IMR-90 (cell line): ENCODE data around the gene PPM1A. TPM values are rescaled to one million over a fixed set of nuclear protein-coding genes. Genes with fewer than 3 reads are reported as not detected.

Experiments
- ATAC-seq: fragments of 200-7000 bp; cut with Tn5 transposase; 2 replicates; pipeline ENCODE4 v1.9.1; 2020; ENCODE audit warnings: low read depth, mild to moderate bottlenecking, moderate library complexity
- BruUV-seq: library from RNA; stranded (reverse); fragments of 400-500 nt; replicated peaks from 2 replicates; lab custom pipeline; 2021; lab: Mats Ljungman, UMichigan
- CTCF ChIA-PET: fragments of 300-600 bp; formaldehyde crosslinking; extraction: SDS; loops from one replicate; lab custom pipeline; 2021; ENCODE audit warnings: antibody characterized with exemption; lab: Yijun Ruan, JAX
- POLR2A ChIA-PET: fragments of 300-600 bp; sonication (Branson Sonifier 250); formaldehyde crosslinking; loops from one replicate; lab custom pipeline; 2022; ENCODE audit warnings: antibody characterized with exemption; ENCODE audit not compliant: unreplicated experiment; lab: Charles Lee
- DNase-seq: peaks from one replicate; pipeline ENCODE4 v3.0.0; 2013
- H2AFZ ChIP-seq: replicated peaks from 2 replicates; pipeline ENCODE3; 2013; ENCODE audit warnings: low read length, mild to moderate bottlenecking; ENCODE audit not compliant: poor library complexity
- H2AK5ac ChIP-seq: 2 replicates; pipeline ENCODE4 v1.6.1; 2013; ENCODE audit warnings: low read depth, low read length, inconsistent platforms
- H2AK9ac ChIP-seq: replicated peaks from 2 replicates; pipeline ENCODE3; 2013; ENCODE audit warnings: mild to moderate bottlenecking, low read depth, low read length, moderate library complexity; ENCODE audit not compliant: poor library complexity
- H2BK120ac ChIP-seq: 2 replicates; pipeline ENCODE4 v1.6.1; 2013; ENCODE audit warnings: low read depth, low read length, inconsistent platforms
- H2BK15ac ChIP-seq: 3 replicates; pipeline ENCODE4 v1.6.1; 2013; ENCODE audit warnings: low read depth, low read length, inconsistent platforms
- H2BK20ac ChIP-seq: 2 replicates; pipeline ENCODE4 v1.6.1; 2013; ENCODE audit warnings: low read depth, mild to moderate bottlenecking, inconsistent platforms, low read length, moderate library complexity
- H2BK5ac ChIP-seq: 2 replicates; pipeline ENCODE4 v1.6.1; 2013; ENCODE audit warnings: mild to moderate bottlenecking, low read depth, low read length, inconsistent platforms; ENCODE audit not compliant: poor library complexity, severe bottlenecking
- H3K14ac ChIP-seq: replicated peaks from 2 replicates; pipeline ENCODE4 v1.6.1; 2013; ENCODE audit warnings: low read depth, low read length, inconsistent platforms
- H3K18ac ChIP-seq: 2 replicates; pipeline ENCODE4 v1.6.1; 2013; ENCODE audit warnings: low read depth, low read length, control low read depth
- H3K23ac ChIP-seq: 2 replicates; pipeline ENCODE4 v1.6.1; 2013; ENCODE audit warnings: low read depth, low read length, inconsistent platforms
- H3K27ac ChIP-seq: 2 replicates; pipeline ENCODE4 v1.5.1; 2013; ENCODE audit warnings: mild to moderate bottlenecking, control low read depth, low read length; ENCODE audit not compliant: insufficient read depth
- H3K27me3 ChIP-seq: 2 replicates; pipeline ENCODE4 v1.6.1; 2013; ENCODE audit warnings: low read length; ENCODE audit not compliant: control insufficient read depth, insufficient read depth
- H3K36me3 ChIP-seq: 2 replicates; pipeline ENCODE4 v1.6.1; 2013; ENCODE audit warnings: low read length, mixed read lengths; ENCODE audit not compliant: control insufficient read depth, insufficient read depth
- H3K4ac ChIP-seq: 2 replicates; pipeline ENCODE4 v1.6.1; 2013; ENCODE audit warnings: low read depth, low read length, inconsistent platforms
- H3K4me1 ChIP-seq: 2 replicates; pipeline ENCODE4 v1.6.1; 2013; ENCODE audit warnings: low read length, mixed read lengths; ENCODE audit not compliant: control insufficient read depth, insufficient read depth
- H3K4me2 ChIP-seq: 2 replicates; pipeline ENCODE4 v1.6.1; 2013; ENCODE audit warnings: low read depth, mild to moderate bottlenecking, control low read depth, low read length, moderate library complexity
- H3K4me3 ChIP-seq: 2 replicates; pipeline ENCODE4 v1.5.1; 2013; ENCODE audit warnings: low read depth, mild to moderate bottlenecking, control low read depth, low read length, moderate library complexity; ENCODE audit not compliant: insufficient read depth
- H3K56ac ChIP-seq: 2 replicates; pipeline ENCODE4 v1.6.1; 2013; ENCODE audit warnings: low read length, inconsistent platforms; ENCODE audit not compliant: insufficient read depth; ENCODE audit errors: extremely low read depth
- H3K79me1 ChIP-seq, 2 experiments: 2 replicates each; pipeline ENCODE4 v1.6.1; 2013; ENCODE audit warnings: low read length in 2 of 2, inconsistent platforms in 1 of 2, low read depth in 1 of 2
- H3K9ac ChIP-seq: 2 replicates; pipeline ENCODE4 v1.6.1; 2013; ENCODE audit warnings: low read depth, low read length, control low read depth
- H3K9me1 ChIP-seq: 2 replicates; pipeline ENCODE4 v1.6.1; 2013; ENCODE audit warnings: low read length, inconsistent platforms; ENCODE audit not compliant: insufficient read depth
- H3K9me3 ChIP-seq: 2 replicates; pipeline ENCODE4 v1.6.1; 2013; ENCODE audit warnings: low read length; ENCODE audit not compliant: control insufficient read depth, insufficient read depth
- H4K20me1 ChIP-seq: 2 replicates; pipeline ENCODE4 v1.6.1; 2013; ENCODE audit warnings: low read length, inconsistent platforms; ENCODE audit not compliant: insufficient read depth
- H4K5ac ChIP-seq: 2 replicates; pipeline ENCODE4 v1.6.1; 2013; ENCODE audit warnings: mild to moderate bottlenecking, low read depth, low read length, control low read depth
- H4K8ac ChIP-seq, 2 experiments: 2 replicates each; pipeline ENCODE4 v1.6.1; 2013; ENCODE audit warnings: low read depth in 2 of 2, low read length in 2 of 2, control low read depth in 1 of 2, inconsistent platforms in 1 of 2
- H4K91ac ChIP-seq: 2 replicates; pipeline ENCODE4 v1.6.1; 2013; ENCODE audit warnings: low read depth, low read length, inconsistent platforms; ENCODE audit not compliant: insufficient read depth
- BHLHE40 ChIP-seq: fragments of 150-350 bp; IDR thresholded peaks from 2 replicates; pipeline ENCODE4 v1.6.1; 2016; ENCODE audit warnings: mild to moderate bottlenecking, low read depth, low read length
- CEBPB ChIP-seq: IDR thresholded peaks from 2 replicates; pipeline ENCODE4 v1.6.1; 2012; ENCODE audit warnings: low read depth, low read length, improper control_type of control experiment
- CHD1 ChIP-seq: IDR thresholded peaks from 2 replicates; pipeline ENCODE4 v1.6.1; 2012; ENCODE audit warnings: low read depth, low read length, improper control_type of control experiment
- CTCF ChIP-seq: conservative IDR thresholded peaks from 2 replicates; pipeline ENCODE4 v1.5.1; 2012; ENCODE audit warnings: mild to moderate bottlenecking, low read depth, low read length, improper control_type of control experiment
- ELK1 ChIP-seq: fragments of 150-350 bp; IDR thresholded peaks from 2 replicates; pipeline ENCODE4 v1.6.1; 2016; ENCODE audit warnings: low read depth, mild to moderate bottlenecking, low read length, moderate library complexity, borderline replicate concordance
- FOS ChIP-seq: fragments of 150-350 bp; IDR thresholded peaks from 2 replicates; pipeline ENCODE4 v1.6.1; 2016; ENCODE audit warnings: low read depth, low read length
- MAFK ChIP-seq: IDR thresholded peaks from 2 replicates; pipeline ENCODE4 v1.6.1; 2012; ENCODE audit warnings: low read depth, low read length, improper control_type of control experiment
- MXI1 ChIP-seq: IDR thresholded peaks from 2 replicates; pipeline ENCODE4 v1.6.1; 2012; ENCODE audit warnings: low read depth, mild to moderate bottlenecking, low read length, moderate library complexity, borderline replicate concordance
- NFE2L2 ChIP-seq: fragments of 150-350 bp; IDR thresholded peaks from 2 replicates; pipeline ENCODE4 v1.6.1; 2016; ENCODE audit warnings: low read depth, mild to moderate bottlenecking, low read length
- POLR2A ChIP-seq: IDR thresholded peaks from 2 replicates; pipeline ENCODE4 v1.6.1; 2012; ENCODE audit warnings: mild to moderate bottlenecking, low read depth, low read length
- RAD21 ChIP-seq: IDR thresholded peaks from 2 replicates; pipeline ENCODE4 v1.6.1; 2012; ENCODE audit warnings: low read length, improper control_type of control experiment
- RCOR1 ChIP-seq: IDR thresholded peaks from 2 replicates; pipeline ENCODE4 v1.6.1; 2012; ENCODE audit warnings: mild to moderate bottlenecking, low read length, improper control_type of control experiment; ENCODE audit not compliant: insufficient replicate concordance
- RFX5 ChIP-seq: IDR thresholded peaks from 2 replicates; pipeline ENCODE4 v1.8.0; 2012; ENCODE audit warnings: low read depth, mild to moderate bottlenecking, low read length, moderate library complexity
- SMC3 ChIP-seq: fragments of 150-350 bp; IDR thresholded peaks from 2 replicates; pipeline ENCODE4 v1.6.1; 2016; ENCODE audit warnings: low read depth, mild to moderate bottlenecking, antibody characterized with exemption, low read length, moderate library complexity
- WGBS, 2 experiments: methylation state at CpG; one replicate each; pipeline versions ENCODE4 v1.1.5 to v1.1.7; 2013; ENCODE audit warnings: missing lambda C conversion rate in 2 of 2; ENCODE audit not compliant: insufficient read length in 1 of 2; ENCODE audit errors: extremely low coverage in 2 of 2; 5-methylcytosine and 5-hydroxymethylcytosine counted together
- dilution Hi-C: fragments of 300-500 bp; cut with HindIII; formaldehyde crosslinking; loops from one replicate; pipeline ENCODE4 v1.14.3; 2018; ENCODE audit warnings: low sequenced_read_pairs; ENCODE audit not compliant: unreplicated experiment
- in situ Hi-C: fragments of 300-500 bp; cut with MboI; formaldehyde crosslinking; loops from 3 replicates; pipeline ENCODE4 v1.14.3; 2019; ENCODE audit warnings: low sequenced_read_pairs, inconsistent platforms, mixed read lengths
- intact Hi-C: fragments of 100-400 bp; cut with micrococcal nuclease; formaldehyde crosslinking; loops from 2 replicates; pipeline ENCODE4 v1.10.0; 2022
- polyA plus RNA-seq, 3 experiments: library from polyadenylated mRNA; depleted of rRNA; stranded (reverse); fragments of >200 nt; gene quantifications; 2 replicates each; pipeline ENCODE4 v1.2.3, GENCODE V29; 2012; ENCODE audit warnings: low replicate concordance in 1 of 3
- total RNA-seq: library from RNA; depleted of rRNA; stranded (reverse); fragments of >200 nt; gene quantifications from 2 replicates; pipeline ENCODE4 v1.2.3, GENCODE V29; 2012
- TF ChIP-seq, protein P1 (sequence below): fragments of 150-350 bp; IDR thresholded peaks from 2 replicates; pipeline ENCODE4 v1.6.1; 2017; ENCODE audit warnings: mild to moderate bottlenecking, antibody characterized with exemption, low read length, low read depth

PPM1A gene
- total and polyA plus RNA-seq, 2 of the 4 experiments (the other 2 are of a cell fraction) = 14.3 to 15.1 TPM

- no peak for ATAC-seq
- WGBS, 2 experiments = no CpG with 5 or more reads among the region's 2 CpGs
Measured at GRCh38 chr14:60326274-60326673, 77.3 kb downstream of the PPM1A start.

More at GRCh38 chr14:60326274-60326673, 77.3 kb downstream of the PPM1A start:
- H3K79me1 ChIP-seq = no peaks in the 10 kb centered on the region
- H3K56ac ChIP-seq = no peak overlapping the region
- H2AK5ac ChIP-seq = no peak overlapping the region
- BruUV-seq = no TSS peak
- no peak overlapping the region for H4K8ac ChIP-seq
- H3K4me3 ChIP-seq = no peak overlapping the region
- no peak overlapping the region for H3K9ac ChIP-seq
- H2BK15ac ChIP-seq = no peak overlapping the region
- dilution Hi-C loops (no loop called here), in situ Hi-C loops (loop anchor here (25.0 kb wide), 1 partner anchor 711 kb away; no protein-coding TSS in a partner anchor), intact Hi-C loops (no loop called here)
- TF ChIP-seq ELK1 (no peak), SMC3 (no peak), POLR2A (no peak), RCOR1 (no peak), BHLHE40 (no peak), RFX5 (no peak), MAFK (no peak), NFE2L2 (no peak), MXI1 (no peak), CTCF (no peak), RAD21 (no peak), FOS (no peak), CHD1 (no peak), CEBPB (no peak)
- TF ChIP-seq, protein P1, sequence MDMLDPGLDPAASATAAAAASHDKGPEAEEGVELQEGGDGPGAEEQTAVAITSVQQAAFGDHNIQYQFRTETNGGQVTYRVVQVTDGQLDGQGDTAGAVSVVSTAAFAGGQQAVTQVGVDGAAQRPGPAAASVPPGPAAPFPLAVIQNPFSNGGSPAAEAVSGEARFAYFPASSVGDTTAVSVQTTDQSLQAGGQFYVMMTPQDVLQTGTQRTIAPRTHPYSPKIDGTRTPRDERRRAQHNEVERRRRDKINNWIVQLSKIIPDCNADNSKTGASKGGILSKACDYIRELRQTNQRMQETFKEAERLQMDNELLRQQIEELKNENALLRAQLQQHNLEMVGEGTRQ = no peak
- ChIA-PET CTCF (no interaction called here), POLR2A (no interaction called here)
- no peak overlapping the region for H2AK9ac ChIP-seq
- H4K91ac ChIP-seq = no peak overlapping the region
- no peak overlapping the region for H2BK5ac ChIP-seq
- DNase-seq = no peak
- H3K27ac ChIP-seq = no peak overlapping the region
- no peaks in the 10 kb centered on the region for H4K20me1 ChIP-seq
- H3K4me2 ChIP-seq = no peak overlapping the region
- no peak overlapping the region for H3K14ac ChIP-seq
- H3K23ac ChIP-seq = no peak overlapping the region
- H2AFZ ChIP-seq = no peak overlapping the region
- no peak overlapping the region for H3K18ac ChIP-seq
- no peaks in the 10 kb centered on the region; the same call in 1 of the 2 replicates for H3K4me1 ChIP-seq
- H3K9me1 ChIP-seq = no peaks in the 10 kb centered on the region
- H3K36me3 ChIP-seq = no peaks in the 10 kb centered on the region
- H2BK120ac ChIP-seq = no peak overlapping the region
- no peak overlapping the region for H4K5ac ChIP-seq
- 0 out of 2 replicates have a peak, but pooled peaks cover 2% of the 10 kb centered on the region for H3K9me3 ChIP-seq
- no peak overlapping the region for H2BK20ac ChIP-seq
- H3K27me3 ChIP-seq = peaks cover 36% of the 10 kb centered on the region
- no peak overlapping the region for H3K4ac ChIP-seq
